WTC11 (cell line): ENCODE results near the gene RAC2. TPM values are rescaled to one million over a fixed set of nuclear protein-coding genes. Genes with fewer than 3 reads are reported as not detected.
A peak's percentile ranks its signal among the peaks of the same experiment; 100 is the strongest.

Experiments
- ATAC-seq: fragments of 200-7000 bp; cut with Tn5 transposase; 2 replicates; pipeline ENCODE4 v1.10.0; 2021; ENCODE audit warnings: mild to moderate bottlenecking, moderate library complexity
- CTCF ChIA-PET: fragments of 300-600 bp; sonication (Branson Sonifier 250); formaldehyde crosslinking; loops from one replicate; lab custom pipeline; 2021; ENCODE audit warnings: antibody characterized with exemption; lab: Charles Lee
- POLR2A ChIA-PET: fragments of 350-600 bp; sonication (Branson Sonifier 250); formaldehyde crosslinking; loops from one replicate; lab custom pipeline; 2021; ENCODE audit warnings: antibody characterized with exemption; lab: Charles Lee
- DNase-seq: peaks from one replicate; pipeline ENCODE4 v3.0.0; 2021; ENCODE audit warnings: low spot score
- H3K27ac Mint-ChIP-seq: 2 replicates; pipeline ENCODE4 v1.8.0; 2021; ENCODE audit warnings: mixed read lengths
- H3K27me3 Mint-ChIP-seq: 2 replicates; pipeline ENCODE4 v1.8.0; 2021; ENCODE audit warnings: low read depth, mild to moderate bottlenecking, moderate library complexity, mixed read lengths
- H3K36me3 Mint-ChIP-seq: 2 replicates; pipeline ENCODE4 v1.8.0; 2021; ENCODE audit warnings: mixed read lengths
- H3K4me1 Mint-ChIP-seq: 2 replicates; pipeline ENCODE4 v1.8.0; 2022; ENCODE audit warnings: mixed read lengths
- H3K4me3 Mint-ChIP-seq: 2 replicates; pipeline ENCODE4 v1.8.0; 2021; ENCODE audit warnings: mild to moderate bottlenecking, moderate library complexity, mixed read lengths
- H3K9me3 Mint-ChIP-seq: 2 replicates; pipeline ENCODE4 v1.8.0; 2021; ENCODE audit warnings: mixed read lengths
- CREB1 ChIP-seq: sonication (generic); formaldehyde crosslinking; IDR thresholded peaks from 2 replicates; pipeline ENCODE4 v1.8.0; 2023; ENCODE audit warnings: mild to moderate bottlenecking, missing genetic modification reagents
- CREM ChIP-seq: sonication (generic); formaldehyde crosslinking; IDR thresholded peaks from 2 replicates; pipeline ENCODE4 v1.8.1; 2022; ENCODE audit warnings: mild to moderate bottlenecking, missing genetic modification reagents, moderate library complexity
- EMX1 ChIP-seq: fragments of 250-450 bp; sonication (Bioruptor Pico); IDR thresholded peaks from 2 replicates; pipeline ENCODE4 v1.8.0; 2021; ENCODE audit warnings: mild to moderate bottlenecking
- ETV6 ChIP-seq: sonication (generic); formaldehyde crosslinking; IDR thresholded peaks from 2 replicates; pipeline ENCODE4 v1.8.1; 2022; ENCODE audit warnings: mild to moderate bottlenecking, missing genetic modification reagents
- JAZF1 ChIP-seq: fragments of 250-450 bp; sonication (Bioruptor Pico); IDR thresholded peaks from 2 replicates; pipeline ENCODE4 v1.9.0; 2021; ENCODE audit warnings: moderate library complexity, mild to moderate bottlenecking, inconsistent platforms
- MXD4 ChIP-seq: fragments of 250-450 bp; sonication (Bioruptor Pico); IDR thresholded peaks from 2 replicates; pipeline ENCODE4 v1.8.0; 2021; ENCODE audit warnings: mild to moderate bottlenecking, moderate library complexity, borderline replicate concordance
- NFYB ChIP-seq: sonication (generic); formaldehyde crosslinking; conservative IDR thresholded peaks from 2 replicates; pipeline ENCODE4 v1.8.0; 2022; ENCODE audit warnings: low read depth, missing genetic modification reagents
- NR1H2 ChIP-seq: sonication (generic); formaldehyde crosslinking; IDR thresholded peaks from 2 replicates; pipeline ENCODE4 v1.9.0; 2021; ENCODE audit warnings: mild to moderate bottlenecking, moderate library complexity, missing genetic modification reagents
- OVOL2 ChIP-seq: fragments of 250-450 bp; sonication (Bioruptor Pico); IDR thresholded peaks from 2 replicates; pipeline ENCODE4 v1.9.0; 2021; ENCODE audit warnings: mild to moderate bottlenecking, borderline replicate concordance
- SMAD3 ChIP-seq: sonication (generic); formaldehyde crosslinking; IDR thresholded peaks from 2 replicates; pipeline ENCODE4 v1.8.0; 2022; ENCODE audit warnings: missing genetic modification reagents, mild to moderate bottlenecking, borderline replicate concordance
- TEAD1 ChIP-seq: sonication (generic); formaldehyde crosslinking; IDR thresholded peaks from 2 replicates; pipeline ENCODE4 v1.8.0; 2022; ENCODE audit warnings: mild to moderate bottlenecking, missing genetic modification reagents
- TP53 ChIP-seq: sonication (generic); formaldehyde crosslinking; IDR thresholded peaks from 2 replicates; pipeline ENCODE4 v1.8.1; 2023; ENCODE audit warnings: mild to moderate bottlenecking, missing genetic modification reagents
- ZNF121 ChIP-seq: sonication (generic); formaldehyde crosslinking; IDR thresholded peaks from 2 replicates; pipeline ENCODE4 v1.8.0; 2023; ENCODE audit warnings: missing genetic modification reagents
- ZNF219 ChIP-seq: sonication (generic); formaldehyde crosslinking; IDR thresholded peaks from 2 replicates; pipeline ENCODE4 v1.8.0; 2023; ENCODE audit warnings: missing genetic modification reagents, mild to moderate bottlenecking, borderline replicate concordance
- ZNF317 ChIP-seq: sonication (generic); formaldehyde crosslinking; IDR thresholded peaks from 2 replicates; pipeline ENCODE4 v1.8.1; 2023; ENCODE audit warnings: low read depth, mild to moderate bottlenecking, moderate library complexity, missing genetic modification reagents, borderline replicate concordance
- ZNF671 ChIP-seq: fragments of 250-450 bp; sonication (Bioruptor Pico); IDR thresholded peaks from 2 replicates; pipeline ENCODE4 v1.8.0; 2021; ENCODE audit warnings: mild to moderate bottlenecking
- total RNA-seq: library from RNA; stranded (reverse); gene quantifications from 3 replicates; pipeline ENCODE4 v1.2.3, GENCODE V29; 2021
- TF ChIP-seq, protein P1 (sequence below): fragments of 250-450 bp; sonication (Bioruptor Pico); IDR thresholded peaks from 2 replicates; pipeline ENCODE4 v1.9.0; 2021; ENCODE audit warnings: moderate library complexity, mild to moderate bottlenecking, inconsistent platforms, borderline replicate concordance
- TF ChIP-seq, protein P2 (sequence below): sonication (generic); formaldehyde crosslinking; conservative IDR thresholded peaks from 2 replicates; pipeline ENCODE4 v1.8.1; 2023; ENCODE audit warnings: mild to moderate bottlenecking, low read depth, missing genetic modification reagents, moderate library complexity
- TF ChIP-seq, protein P3 (sequence below): fragments of 250-450 bp; sonication (Bioruptor Pico); IDR thresholded peaks from 2 replicates; pipeline ENCODE4 v2.1.2; 2022; ENCODE audit warnings: mild to moderate bottlenecking, moderate library complexity
- TF ChIP-seq, protein P4 (sequence below): sonication (generic); formaldehyde crosslinking; IDR thresholded peaks from 2 replicates; pipeline ENCODE4 v1.8.1; 2022; ENCODE audit warnings: mild to moderate bottlenecking, moderate library complexity, missing genetic modification reagents
- TF ChIP-seq, protein P5 (sequence below): fragments of 250-450 bp; sonication (Bioruptor Pico); conservative IDR thresholded peaks from 2 replicates; pipeline ENCODE4 v1.9.0; 2021; ENCODE audit warnings: mild to moderate bottlenecking
- TF ChIP-seq, protein P6 (sequence below): fragments of 250-450 bp; sonication (Bioruptor Pico); IDR thresholded peaks from 2 replicates; pipeline ENCODE4 v1.9.0; 2021; ENCODE audit warnings: mild to moderate bottlenecking, borderline replicate concordance

RAC2 gene
- total RNA-seq, 1 experiment from 2014 or later = 3.6 TPM

DNA sequence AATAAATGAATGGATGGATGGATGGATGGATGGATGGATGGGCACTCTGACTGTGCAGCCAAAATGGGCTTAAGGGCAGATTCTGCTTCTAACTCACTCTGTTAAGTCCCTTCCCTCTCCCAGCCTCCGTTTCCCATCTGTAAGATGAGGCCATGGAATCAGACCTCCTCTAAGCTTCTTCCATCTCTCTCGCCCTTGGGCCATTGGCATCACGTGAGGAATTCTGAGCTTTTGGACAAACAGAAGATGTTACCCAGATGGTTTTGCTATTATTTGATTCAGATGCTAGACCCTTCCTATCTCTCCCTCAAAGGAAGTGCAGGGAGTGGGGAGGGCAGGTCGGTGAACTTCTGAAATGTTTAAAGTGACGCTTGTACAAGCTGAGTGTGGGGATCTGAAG, 34.2 kb upstream of the RAC2 start:
- ChIA-PET CTCF (no interaction called here), POLR2A (no interaction called here)
- DNase-seq (no peak), ATAC-seq (no peak)
- Mint-ChIP-seq H3K27me3 (no peaks in the 10 kb centered on the region; the same call in 1 of the 2 replicates), H3K4me1 (peaks cover 6% of the 10 kb centered on the region), H3K36me3 (no peaks in the 10 kb centered on the region), H3K9me3 (peaks cover 6% of the 10 kb centered on the region), H3K27ac (no peak overlapping the region), H3K4me3 (no peak overlapping the region)
- TF ChIP-seq, protein P1, sequence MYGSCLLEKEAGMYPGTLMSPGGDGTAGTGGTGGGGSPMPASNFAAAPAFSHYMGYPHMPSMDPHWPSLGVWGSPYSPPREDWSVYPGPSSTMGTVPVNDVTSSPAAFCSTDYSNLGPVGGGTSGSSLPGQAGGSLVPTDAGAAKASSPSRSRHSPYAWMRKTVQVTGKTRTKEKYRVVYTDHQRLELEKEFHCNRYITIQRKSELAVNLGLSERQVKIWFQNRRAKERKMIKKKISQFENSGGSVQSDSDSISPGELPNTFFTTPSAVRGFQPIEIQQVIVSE (CRISPR knock-in tag) = no peak
- TF ChIP-seq, protein P2, sequence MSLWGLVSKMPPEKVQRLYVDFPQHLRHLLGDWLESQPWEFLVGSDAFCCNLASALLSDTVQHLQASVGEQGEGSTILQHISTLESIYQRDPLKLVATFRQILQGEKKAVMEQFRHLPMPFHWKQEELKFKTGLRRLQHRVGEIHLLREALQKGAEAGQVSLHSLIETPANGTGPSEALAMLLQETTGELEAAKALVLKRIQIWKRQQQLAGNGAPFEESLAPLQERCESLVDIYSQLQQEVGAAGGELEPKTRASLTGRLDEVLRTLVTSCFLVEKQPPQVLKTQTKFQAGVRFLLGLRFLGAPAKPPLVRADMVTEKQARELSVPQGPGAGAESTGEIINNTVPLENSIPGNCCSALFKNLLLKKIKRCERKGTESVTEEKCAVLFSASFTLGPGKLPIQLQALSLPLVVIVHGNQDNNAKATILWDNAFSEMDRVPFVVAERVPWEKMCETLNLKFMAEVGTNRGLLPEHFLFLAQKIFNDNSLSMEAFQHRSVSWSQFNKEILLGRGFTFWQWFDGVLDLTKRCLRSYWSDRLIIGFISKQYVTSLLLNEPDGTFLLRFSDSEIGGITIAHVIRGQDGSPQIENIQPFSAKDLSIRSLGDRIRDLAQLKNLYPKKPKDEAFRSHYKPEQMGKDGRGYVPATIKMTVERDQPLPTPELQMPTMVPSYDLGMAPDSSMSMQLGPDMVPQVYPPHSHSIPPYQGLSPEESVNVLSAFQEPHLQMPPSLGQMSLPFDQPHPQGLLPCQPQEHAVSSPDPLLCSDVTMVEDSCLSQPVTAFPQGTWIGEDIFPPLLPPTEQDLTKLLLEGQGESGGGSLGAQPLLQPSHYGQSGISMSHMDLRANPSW (CRISPR knock-in tag) = no peak
- no peak for TF ChIP-seq TEAD1 (CRISPR knock-in tag)
- TF ChIP-seq OVOL2 = no peak
- TF ChIP-seq NR1H2 (CRISPR knock-in tag) = no peak
- TF ChIP-seq MXD4 (CRISPR knock-in tag) = no peak
- TF ChIP-seq EMX1 = no peak
- TF ChIP-seq ETV6 = no peak
- TF ChIP-seq, protein P3, sequence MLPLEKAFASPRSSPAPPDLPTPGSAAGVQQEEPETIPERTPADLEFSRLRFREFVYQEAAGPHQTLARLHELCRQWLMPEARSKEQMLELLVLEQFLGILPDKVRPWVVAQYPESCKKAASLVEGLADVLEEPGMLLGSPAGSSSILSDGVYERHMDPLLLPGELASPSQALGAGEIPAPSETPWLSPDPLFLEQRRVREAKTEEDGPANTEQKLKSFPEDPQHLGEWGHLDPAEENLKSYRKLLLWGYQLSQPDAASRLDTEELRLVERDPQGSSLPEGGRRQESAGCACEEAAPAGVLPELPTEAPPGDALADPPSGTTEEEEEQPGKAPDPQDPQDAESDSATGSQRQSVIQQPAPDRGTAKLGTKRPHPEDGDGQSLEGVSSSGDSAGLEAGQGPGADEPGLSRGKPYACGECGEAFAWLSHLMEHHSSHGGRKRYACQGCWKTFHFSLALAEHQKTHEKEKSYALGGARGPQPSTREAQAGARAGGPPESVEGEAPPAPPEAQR (CRISPR knock-in tag) = no peak
- TF ChIP-seq ZNF121 (CRISPR knock-in tag) = no peak
- TF ChIP-seq, protein P4, sequence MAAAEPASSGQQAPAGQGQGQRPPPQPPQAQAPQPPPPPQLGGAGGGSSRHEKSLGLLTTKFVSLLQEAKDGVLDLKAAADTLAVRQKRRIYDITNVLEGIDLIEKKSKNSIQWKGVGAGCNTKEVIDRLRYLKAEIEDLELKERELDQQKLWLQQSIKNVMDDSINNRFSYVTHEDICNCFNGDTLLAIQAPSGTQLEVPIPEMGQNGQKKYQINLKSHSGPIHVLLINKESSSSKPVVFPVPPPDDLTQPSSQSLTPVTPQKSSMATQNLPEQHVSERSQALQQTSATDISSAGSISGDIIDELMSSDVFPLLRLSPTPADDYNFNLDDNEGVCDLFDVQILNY (CRISPR knock-in tag) = no peak
- TF ChIP-seq NFYB (CRISPR knock-in tag) = no peak
- TF ChIP-seq CREB1 (CRISPR knock-in tag) = no peak
- TF ChIP-seq SMAD3 (CRISPR knock-in tag) = no peak
- no peak for TF ChIP-seq ZNF317
- TF ChIP-seq ZNF219 = no peak
- TF ChIP-seq ZNF671 (CRISPR knock-in tag) = no peak

DNA sequence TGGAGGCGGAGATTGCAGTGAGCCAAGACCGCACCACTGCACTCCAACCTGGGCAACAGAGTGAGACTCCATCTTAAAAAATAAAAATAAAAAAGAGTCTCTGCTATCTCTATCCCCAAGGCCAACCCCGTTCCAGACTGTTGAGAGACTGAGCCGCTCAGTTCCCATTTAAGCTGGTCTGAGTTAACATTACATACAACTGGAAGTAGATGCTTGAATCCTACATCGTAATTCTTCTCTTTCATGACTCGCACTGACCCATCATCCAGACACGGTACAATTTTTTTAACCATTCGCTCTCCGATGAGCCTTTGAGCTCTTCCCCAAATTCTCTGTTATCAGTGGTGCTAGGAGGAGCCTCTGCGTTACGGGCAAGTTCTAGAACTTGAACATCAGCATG, 33.3 kb upstream of the RAC2 start:
- H3K4me3 Mint-ChIP-seq = no peak overlapping the region
- H3K27ac Mint-ChIP-seq = no peak overlapping the region
- no peaks in the 10 kb centered on the region; the same call in 1 of the 2 replicates for H3K4me1 Mint-ChIP-seq
- ChIA-PET CTCF (interaction anchor here (0.7 kb wide), 1 partner anchor 53 kb away, joined by 3 read pairs; no protein-coding TSS in a partner anchor), POLR2A (no interaction called here)
- H3K9me3 Mint-ChIP-seq = peaks cover 6% of the 10 kb centered on the region
- no peaks in the 10 kb centered on the region for H3K36me3 Mint-ChIP-seq
- ATAC-seq = no peak
- H3K27me3 Mint-ChIP-seq = no peaks in the 10 kb centered on the region; the same call in 1 of the 2 replicates
- TF ChIP-seq JAZF1 (no peak), TP53 (no peak), NFYB (CRISPR knock-in tag) (no peak)
- no peak for DNase-seq

DNA sequence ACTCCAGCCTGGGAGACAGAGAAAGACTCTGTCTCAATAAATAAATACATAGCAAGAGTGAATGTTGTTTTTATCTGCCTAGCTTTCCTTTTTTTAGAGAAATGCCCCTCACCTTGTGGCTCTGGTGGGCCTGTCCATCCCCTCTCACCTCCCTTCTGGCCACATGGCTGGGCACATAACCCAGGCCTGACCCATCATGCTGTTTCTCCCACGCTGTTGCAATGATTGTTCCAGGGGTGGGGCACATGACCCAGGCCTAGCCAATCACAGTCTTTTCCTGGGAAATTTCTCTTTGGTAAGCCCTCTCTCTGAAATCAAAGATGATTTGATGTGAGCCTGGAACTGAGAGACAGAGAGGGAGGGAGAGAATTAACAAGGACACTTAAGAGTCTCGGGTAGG, 32.7 kb upstream of the RAC2 start:
- ChIA-PET CTCF (interaction anchor here (1.7 kb wide), 1 partner anchor 9 kb away, joined by 7 read pairs; no protein-coding TSS in a partner anchor), POLR2A (no interaction called here)
- no peak for DNase-seq
- peak; percentile 51; the same call in 1 of the 2 replicates for ATAC-seq
- Mint-ChIP-seq H3K27ac (no peak overlapping the region), H3K9me3 (peaks cover 6% of the 10 kb centered on the region), H3K36me3 (no peaks in the 10 kb centered on the region), H3K4me3 (no peak overlapping the region), H3K4me1 (no peaks in the 10 kb centered on the region; the same call in 1 of the 2 replicates), H3K27me3 (no peaks in the 10 kb centered on the region; the same call in 1 of the 2 replicates)
- TF ChIP-seq, protein P5, sequence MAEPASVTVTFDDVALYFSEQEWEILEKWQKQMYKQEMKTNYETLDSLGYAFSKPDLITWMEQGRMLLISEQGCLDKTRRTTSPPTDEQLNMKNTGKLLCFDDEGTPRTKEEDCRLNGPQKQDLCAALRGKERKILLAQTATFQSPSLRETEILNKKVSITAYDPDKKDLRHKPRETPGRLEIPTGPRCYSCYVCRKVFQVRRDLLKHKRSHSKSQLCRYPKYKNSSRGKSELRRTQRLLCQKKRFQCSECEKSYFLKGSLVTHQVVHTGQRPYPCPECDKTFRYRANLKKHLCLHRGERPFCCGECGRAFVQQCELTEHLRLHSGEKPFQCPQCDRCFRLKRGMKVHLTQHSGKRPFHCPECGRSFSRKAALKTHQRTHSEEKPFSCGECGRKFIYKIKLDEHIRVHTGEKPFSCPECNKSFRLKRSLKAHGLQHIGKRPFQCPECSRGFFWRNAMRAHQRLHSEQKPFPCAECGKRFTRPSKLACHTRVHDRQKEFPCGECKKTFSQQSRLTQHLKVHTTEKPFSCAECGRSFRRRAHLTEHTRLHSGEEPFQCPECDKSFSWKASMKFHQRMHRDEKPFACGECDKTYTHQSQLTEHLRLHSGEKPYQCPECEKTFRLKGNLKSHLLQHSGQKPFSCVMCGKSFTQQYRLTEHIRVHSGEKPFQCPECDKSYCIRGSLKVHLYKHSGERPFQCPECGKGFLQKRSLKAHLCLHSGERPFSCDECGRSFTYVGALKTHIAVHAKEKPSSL = no peak
- TF ChIP-seq, protein P6, sequence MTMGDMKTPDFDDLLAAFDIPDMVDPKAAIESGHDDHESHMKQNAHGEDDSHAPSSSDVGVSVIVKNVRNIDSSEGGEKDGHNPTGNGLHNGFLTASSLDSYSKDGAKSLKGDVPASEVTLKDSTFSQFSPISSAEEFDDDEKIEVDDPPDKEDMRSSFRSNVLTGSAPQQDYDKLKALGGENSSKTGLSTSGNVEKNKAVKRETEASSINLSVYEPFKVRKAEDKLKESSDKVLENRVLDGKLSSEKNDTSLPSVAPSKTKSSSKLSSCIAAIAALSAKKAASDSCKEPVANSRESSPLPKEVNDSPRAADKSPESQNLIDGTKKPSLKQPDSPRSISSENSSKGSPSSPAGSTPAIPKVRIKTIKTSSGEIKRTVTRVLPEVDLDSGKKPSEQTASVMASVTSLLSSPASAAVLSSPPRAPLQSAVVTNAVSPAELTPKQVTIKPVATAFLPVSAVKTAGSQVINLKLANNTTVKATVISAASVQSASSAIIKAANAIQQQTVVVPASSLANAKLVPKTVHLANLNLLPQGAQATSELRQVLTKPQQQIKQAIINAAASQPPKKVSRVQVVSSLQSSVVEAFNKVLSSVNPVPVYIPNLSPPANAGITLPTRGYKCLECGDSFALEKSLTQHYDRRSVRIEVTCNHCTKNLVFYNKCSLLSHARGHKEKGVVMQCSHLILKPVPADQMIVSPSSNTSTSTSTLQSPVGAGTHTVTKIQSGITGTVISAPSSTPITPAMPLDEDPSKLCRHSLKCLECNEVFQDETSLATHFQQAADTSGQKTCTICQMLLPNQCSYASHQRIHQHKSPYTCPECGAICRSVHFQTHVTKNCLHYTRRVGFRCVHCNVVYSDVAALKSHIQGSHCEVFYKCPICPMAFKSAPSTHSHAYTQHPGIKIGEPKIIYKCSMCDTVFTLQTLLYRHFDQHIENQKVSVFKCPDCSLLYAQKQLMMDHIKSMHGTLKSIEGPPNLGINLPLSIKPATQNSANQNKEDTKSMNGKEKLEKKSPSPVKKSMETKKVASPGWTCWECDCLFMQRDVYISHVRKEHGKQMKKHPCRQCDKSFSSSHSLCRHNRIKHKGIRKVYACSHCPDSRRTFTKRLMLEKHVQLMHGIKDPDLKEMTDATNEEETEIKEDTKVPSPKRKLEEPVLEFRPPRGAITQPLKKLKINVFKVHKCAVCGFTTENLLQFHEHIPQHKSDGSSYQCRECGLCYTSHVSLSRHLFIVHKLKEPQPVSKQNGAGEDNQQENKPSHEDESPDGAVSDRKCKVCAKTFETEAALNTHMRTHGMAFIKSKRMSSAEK (CRISPR knock-in tag) = no peak
- TF ChIP-seq JAZF1 = no peak
- no peak for TF ChIP-seq CREM
- peak; percentile 48; the same call in 1 of the 2 replicates for TF ChIP-seq NFYB (CRISPR knock-in tag)
